Measurements from ENCODE around the gene GASK1A. TPM values are rescaled to one million over a fixed set of nuclear protein-coding genes. Genes with fewer than 3 reads are reported as not detected.

Gene GASK1A
- total and polyA plus RNA-seq, 2 of the 4 experiments (the other 2 are of a cell fraction), result 0.18 to 0.19 TPM

DNA sequence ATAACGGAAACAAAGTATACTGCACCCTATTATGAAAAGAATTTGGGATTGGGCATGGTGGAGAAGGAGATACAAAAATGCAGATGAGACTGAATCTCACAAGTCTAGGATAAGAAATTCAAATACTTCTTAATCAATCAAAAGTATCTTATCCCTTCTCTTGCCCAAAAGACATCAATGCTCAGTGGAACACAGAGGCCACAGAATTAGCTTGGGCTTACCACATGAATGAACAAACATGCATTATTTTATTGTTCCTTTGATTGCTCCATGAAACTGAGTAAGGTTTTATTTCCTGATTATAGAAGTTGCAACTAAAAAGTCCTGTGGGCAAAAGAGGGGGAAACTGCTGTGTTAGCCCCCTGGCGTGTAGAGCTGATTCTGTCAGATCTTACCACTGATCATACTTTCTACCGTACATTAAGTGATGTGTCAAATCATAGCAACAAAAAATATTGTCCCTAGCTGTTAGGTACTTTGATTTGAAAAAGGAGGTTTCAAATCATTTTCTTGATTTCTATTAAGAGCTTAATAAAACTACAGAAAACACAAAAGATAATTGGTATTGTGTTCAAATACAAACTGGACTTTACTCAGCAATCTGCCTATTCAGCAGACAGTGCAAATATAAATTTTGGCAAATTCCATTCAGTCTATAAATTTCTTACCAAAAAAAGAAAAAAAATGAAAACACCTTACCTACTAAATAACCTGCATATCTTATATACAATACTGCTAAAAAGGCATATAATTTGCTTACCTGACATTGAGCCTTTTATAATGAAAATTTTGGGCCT is 7.9 kb upstream of the GASK1A start:
- H3K4ac ChIP-seq (ENCODE audit: low read depth, low read length), result no peak overlapping the region
- H2AFZ ChIP-seq (replicated peaks; ENCODE audit: low read length, poor library complexity), result no peak overlapping the region
- peaks cover 5% of the 10 kb centered on the region for H3K9me3 ChIP-seq (ENCODE audit: control insufficient read depth, insufficient read depth, low read length)
- TF ChIP-seq RAD21 (IDR thresholded peaks at IDR 0.05; ENCODE audit: low read length) (no peak), SMC3 (IDR thresholded peaks at IDR 0.05; ENCODE audit: low read depth, low read length) (no peak), RFX5 (IDR thresholded peaks at IDR 0.05; ENCODE audit: low read depth, low read length) (no peak), MXI1 (IDR thresholded peaks at IDR 0.05; ENCODE audit: borderline replicate concordance, low read depth, low read length) (no peak), MAZ (IDR thresholded peaks at IDR 0.05; ENCODE audit: borderline replicate concordance, low read depth, low read length) (no peak), BHLHE40 (IDR thresholded peaks at IDR 0.05; ENCODE audit: low read depth, low read length) (no peak), FOS (IDR thresholded peaks at IDR 0.05; ENCODE audit: low read depth, low read length) (no peak)
- TF ChIP-seq, protein P1, sequence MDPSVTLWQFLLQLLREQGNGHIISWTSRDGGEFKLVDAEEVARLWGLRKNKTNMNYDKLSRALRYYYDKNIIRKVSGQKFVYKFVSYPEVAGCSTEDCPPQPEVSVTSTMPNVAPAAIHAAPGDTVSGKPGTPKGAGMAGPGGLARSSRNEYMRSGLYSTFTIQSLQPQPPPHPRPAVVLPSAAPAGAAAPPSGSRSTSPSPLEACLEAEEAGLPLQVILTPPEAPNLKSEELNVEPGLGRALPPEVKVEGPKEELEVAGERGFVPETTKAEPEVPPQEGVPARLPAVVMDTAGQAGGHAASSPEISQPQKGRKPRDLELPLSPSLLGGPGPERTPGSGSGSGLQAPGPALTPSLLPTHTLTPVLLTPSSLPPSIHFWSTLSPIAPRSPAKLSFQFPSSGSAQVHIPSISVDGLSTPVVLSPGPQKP (IDR thresholded peaks at IDR 0.05; ENCODE audit: borderline replicate concordance, low read depth, low read length), result no peak
- no peak overlapping the region for H2BK120ac ChIP-seq (ENCODE audit: low read depth, low read length)
- H3K4me3 ChIP-seq (ENCODE audit: insufficient read depth, low read depth, low read length), result no peak overlapping the region
- no peak overlapping the region for H4K91ac ChIP-seq (ENCODE audit: insufficient read depth, low read depth, low read length)
- no peak overlapping the region for H2BK15ac ChIP-seq (ENCODE audit: low read depth, low read length)
- in situ Hi-C loops (cut with MboI; ENCODE audit: low sequenced_read_pairs) (loop anchor here (25.0 kb wide), 1 partner anchor 1216 kb away; no protein-coding TSS in a partner anchor), intact Hi-C loops (cut with micrococcal nuclease) (no loop called here), dilution Hi-C loops (cut with HindIII; ENCODE audit: low sequenced_read_pairs, unreplicated experiment) (no loop called here)
- no peak overlapping the region for H3K14ac ChIP-seq (replicated peaks; ENCODE audit: low read depth, low read length)
- WGBS, 2 experiments (ENCODE audit: extremely low coverage in 2 of 2, insufficient read length in 1 of 2), result no CpG with 5 or more reads among the region's 3 CpGs
- ChIA-PET CTCF (interaction anchor here (1.0 kb wide), 1 partner anchor 9 kb away, joined by 3 read pairs; no protein-coding TSS in a partner anchor), POLR2A (ENCODE audit: unreplicated experiment) (no interaction called here)
- no peak overlapping the region for H3K18ac ChIP-seq (ENCODE audit: low read depth, low read length)
- H4K20me1 ChIP-seq (ENCODE audit: insufficient read depth, low read length), result no peaks in the 10 kb centered on the region
- H3K4me2 ChIP-seq (ENCODE audit: low read depth, low read length), result no peak overlapping the region
- no peaks in the 10 kb centered on the region for H3K36me3 ChIP-seq (ENCODE audit: control insufficient read depth, insufficient read depth, low read length)
- no peaks in the 10 kb centered on the region for H3K4me1 ChIP-seq (ENCODE audit: control insufficient read depth, insufficient read depth, low read length)
- no peaks in the 10 kb centered on the region for H3K9me1 ChIP-seq (ENCODE audit: insufficient read depth, low read length)
- no peak overlapping the region for H4K8ac ChIP-seq (ENCODE audit: low read depth in 2 of 2, low read length in 2 of 2)
- BruUV-seq (replicated peaks), result no TSS peak
- no peaks in the 10 kb centered on the region; the same call in 1 of the 2 replicates for H3K27me3 ChIP-seq (ENCODE audit: control insufficient read depth, insufficient read depth, low read length)
- H4K5ac ChIP-seq (ENCODE audit: low read depth, low read length), result no peak overlapping the region
- H3K9ac ChIP-seq (ENCODE audit: low read depth, low read length), result no peak overlapping the region
- ATAC-seq (ENCODE audit: low read depth) (no peak), DNase-seq (no peak)
- no peak overlapping the region for H3K56ac ChIP-seq (ENCODE audit: extremely low read depth, insufficient read depth, low read length)
- no peaks in the 10 kb centered on the region for H3K79me1 ChIP-seq (ENCODE audit: low read depth in 1 of 2, low read length in 2 of 2)
- H2AK5ac ChIP-seq (ENCODE audit: low read depth, low read length), result no peak overlapping the region
- H2BK5ac ChIP-seq (ENCODE audit: low read depth, low read length, poor library complexity, severe bottlenecking), result no peak overlapping the region
- no peak overlapping the region for H3K23ac ChIP-seq (ENCODE audit: low read depth, low read length)
- no peak overlapping the region for H3K27ac ChIP-seq (ENCODE audit: insufficient read depth, low read length)
- no peak overlapping the region for H2AK9ac ChIP-seq (replicated peaks; ENCODE audit: low read depth, low read length, poor library complexity)
- no peak overlapping the region for H2BK20ac ChIP-seq (ENCODE audit: low read depth, low read length)

Data from IMR-90 (cell line).